Activated naive CD8-positive, alpha-beta T cell treated with anti-CD3 and anti-CD28 coated beads, Interleukin-2, amount 10 ng/mL, durations not matched to agents 7 days and 5 days (primary cell): ENCODE measurements around the gene MADD. TPM values are rescaled to one million over a fixed set of nuclear protein-coding genes. Genes with fewer than 3 reads are reported as not detected.
"Not testable (repeated sequence)": the region's sequence is repeated elsewhere in the genome, so short reads cannot be mapped to it uniquely, and the experiment has no call there.

ENCODE experiments used
- ATAC-seq: fragments of 150-1000 bp; cut with Tn5 transposase; one replicate; pipeline ENCODE4 v1.10.0; 2021; ENCODE audit warnings: low read depth, moderate library complexity
- POLR2A ChIA-PET: fragments of 350-600 bp; sonication (Branson Sonifier 250); formaldehyde crosslinking; loops from one replicate; lab custom pipeline; 2021; ENCODE audit warnings: antibody characterized with exemption; lab: Charles Lee
- DNase-seq: peaks from one replicate; pipeline ENCODE4 v3.0.0; 2021
- H3K27ac Mint-ChIP-seq: one replicate; pipeline ENCODE4 v1.8.0; 2022; ENCODE audit warnings: mild to moderate bottlenecking, mixed read lengths
- H3K27me3 Mint-ChIP-seq: one replicate; pipeline ENCODE4 v1.8.0; 2022; ENCODE audit warnings: mild to moderate bottlenecking, moderate library complexity, mixed read lengths
- H3K36me3 Mint-ChIP-seq: one replicate; pipeline ENCODE4 v1.8.0; 2021; ENCODE audit warnings: mild to moderate bottlenecking, mixed read lengths
- H3K4me1 Mint-ChIP-seq: one replicate; pipeline ENCODE4 v1.8.0; 2021; ENCODE audit warnings: mixed read lengths
- H3K4me3 Mint-ChIP-seq: one replicate; pipeline ENCODE4 v1.8.0; 2022; ENCODE audit warnings: mild to moderate bottlenecking, moderate library complexity, mixed read lengths
- H3K9me3 Mint-ChIP-seq: one replicate; pipeline ENCODE4 v1.8.0; 2021; ENCODE audit warnings: mixed read lengths
- total RNA-seq, 2 experiments: library from RNA; stranded (reverse); gene quantifications; one replicate each; pipeline ENCODE4 v1.2.3, GENCODE V29; 2021

MADD gene
- total RNA-seq, 2 experiments from 2014 or later, result 113 to 114 TPM

DNA sequence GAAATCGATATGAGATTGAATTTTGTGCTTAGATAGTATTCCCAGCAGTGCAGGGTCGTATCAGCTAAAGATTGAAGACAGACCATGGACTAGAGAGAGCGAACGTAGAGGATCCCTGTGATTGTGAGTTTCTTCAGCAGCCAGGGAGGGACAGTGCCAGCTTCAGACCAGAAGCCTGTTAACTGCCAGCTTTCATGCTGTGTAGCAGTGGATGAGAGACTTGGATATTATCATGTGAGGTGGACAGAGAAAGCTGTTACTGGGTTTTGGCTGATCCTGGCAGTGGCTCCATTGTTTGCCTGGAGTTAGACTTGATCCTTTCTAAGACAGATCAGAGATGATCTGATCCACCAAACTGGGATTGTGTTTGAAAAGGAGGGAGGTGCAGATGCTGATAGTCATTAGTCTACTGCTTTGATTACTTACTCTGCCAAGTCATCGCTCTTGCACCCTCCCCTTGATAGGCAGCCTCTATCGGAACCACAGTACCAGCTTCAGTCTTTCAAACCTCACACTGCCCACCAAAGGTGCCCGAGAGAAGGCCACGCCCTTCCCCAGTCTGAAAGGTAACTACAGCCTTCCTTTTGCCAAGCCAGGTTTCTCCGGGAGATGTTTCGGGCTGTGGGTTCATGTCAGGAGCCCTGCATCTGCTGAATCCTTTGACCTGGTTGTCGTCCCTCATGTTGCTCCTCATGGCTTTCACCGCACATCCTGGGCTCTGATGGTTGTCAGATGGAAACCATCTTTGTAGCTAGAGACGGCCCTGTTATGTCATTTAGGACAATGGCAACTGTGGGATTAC, 16.2 kb downstream of the MADD start:
- no peak for DNase-seq
- ATAC-seq, result no peak
- Mint-ChIP-seq H3K4me3 (no peak overlapping the region), H3K27ac (no peak overlapping the region), H3K36me3 (peaks cover 46% of the 10 kb centered on the region), H3K27me3 (no peaks in the 10 kb centered on the region), H3K9me3 (no peaks in the 10 kb centered on the region), H3K4me1 (peaks cover 1% of the 10 kb centered on the region)
- POLR2A ChIA-PET, result interaction anchor here (0.6 kb wide), 1 partner anchor 79 kb away, joined by 5 read pairs; no protein-coding TSS in a partner anchor

- no peak for DNase-seq
- Mint-ChIP-seq H3K27me3 (no peaks in the 10 kb centered on the region), H3K9me3 (no peaks in the 10 kb centered on the region), H3K4me1 (peaks cover 1% of the 10 kb centered on the region), H3K4me3 (no peak overlapping the region), H3K27ac (no peak overlapping the region), H3K36me3 (peaks cover 44% of the 10 kb centered on the region)
- ATAC-seq, result no peak
- POLR2A ChIA-PET, result no interaction called here
Measured at GRCh38 chr11:47288066-47288465, 18.1 kb downstream of the MADD start.

DNA sequence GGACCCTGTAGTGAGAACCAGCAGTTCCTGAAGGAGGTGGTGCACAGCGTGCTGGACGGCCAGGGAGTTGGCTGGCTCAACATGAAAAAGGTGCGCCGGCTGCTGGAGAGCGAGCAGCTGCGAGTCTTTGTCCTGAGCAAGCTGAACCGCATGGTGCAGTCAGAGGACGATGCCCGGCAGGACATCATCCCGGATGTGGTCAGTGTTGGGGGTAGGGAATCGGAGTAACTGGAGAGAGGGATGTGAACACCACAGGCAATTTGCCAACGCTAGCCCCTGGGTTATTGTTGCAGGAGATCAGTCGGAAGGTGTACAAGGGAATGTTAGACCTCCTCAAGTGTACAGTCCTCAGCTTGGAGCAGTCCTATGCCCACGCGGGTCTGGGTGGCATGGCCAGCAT, 19.9 kb downstream of the MADD start:
- Mint-ChIP-seq H3K4me3 (no peak overlapping the region), H3K4me1 (peaks cover 1% of the 10 kb centered on the region), H3K27ac (peak overlapping the region; percentile 47), H3K36me3 (peaks cover 38% of the 10 kb centered on the region), H3K9me3 (no peaks in the 10 kb centered on the region), H3K27me3 (no peaks in the 10 kb centered on the region)
- DNase-seq, result no peak
- POLR2A ChIA-PET, result no interaction called here
- no peak for ATAC-seq

- peaks cover 2% of the 10 kb centered on the region for H3K4me1 Mint-ChIP-seq
- no peak overlapping the region for H3K27ac Mint-ChIP-seq
- POLR2A ChIA-PET, result no interaction called here
- DNase-seq, result no peak
- peaks cover 6% of the 10 kb centered on the region for H3K9me3 Mint-ChIP-seq
- H3K27me3 Mint-ChIP-seq, result no peaks in the 10 kb centered on the region
- peaks cover 47% of the 10 kb centered on the region for H3K36me3 Mint-ChIP-seq
- H3K4me3 Mint-ChIP-seq, result no peak overlapping the region
- ATAC-seq, result no peak
Measured at GRCh38 chr11:47295385-47295784, 25.5 kb downstream of the MADD start.

GRCh38 chr11:47296045-47296444, 26.1 kb downstream of the MADD start:
- peaks cover 50% of the 10 kb centered on the region for H3K36me3 Mint-ChIP-seq
- H3K4me3 Mint-ChIP-seq, result no peak overlapping the region

DNA sequence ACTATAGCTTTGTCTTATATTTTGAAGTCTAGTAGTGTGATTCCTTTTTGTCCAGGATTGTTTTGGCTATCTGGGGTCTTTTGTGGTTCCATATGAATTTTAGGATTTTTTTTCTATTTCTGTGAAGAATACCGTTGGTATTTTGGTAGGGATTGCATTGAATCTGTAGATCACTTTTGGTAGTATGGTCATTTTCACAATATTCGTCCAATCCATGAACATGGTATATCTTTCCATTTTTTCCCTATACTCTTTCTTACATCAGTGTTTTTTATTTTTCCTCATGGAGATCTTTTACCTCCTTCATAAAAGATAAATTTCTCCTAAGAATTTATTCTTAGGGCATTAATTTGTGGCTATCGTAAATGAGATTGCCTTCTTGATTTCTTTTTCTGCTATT, 29.1 kb downstream of the MADD start:
- POLR2A ChIA-PET, result no interaction called here
- Mint-ChIP-seq H3K36me3 (peaks cover 71% of the 10 kb centered on the region), H3K27ac (no peak overlapping the region), H3K4me3 (no peak overlapping the region), H3K9me3 (peaks cover 11% of the 10 kb centered on the region), H3K4me1 (peaks cover 5% of the 10 kb centered on the region), H3K27me3 (no peaks in the 10 kb centered on the region)
- ATAC-seq (no peak), DNase-seq (no peak)

More at GRCh38 chr11:47296045-47296444, 26.1 kb downstream of the MADD start:
- Mint-ChIP-seq H3K27me3 (no peaks in the 10 kb centered on the region), H3K4me1 (peaks cover 2% of the 10 kb centered on the region), H3K9me3 (peaks cover 6% of the 10 kb centered on the region), H3K27ac (no peak overlapping the region)
- DNase-seq (no peak), ATAC-seq (no peak)
- POLR2A ChIA-PET, result no interaction called here

DNA sequence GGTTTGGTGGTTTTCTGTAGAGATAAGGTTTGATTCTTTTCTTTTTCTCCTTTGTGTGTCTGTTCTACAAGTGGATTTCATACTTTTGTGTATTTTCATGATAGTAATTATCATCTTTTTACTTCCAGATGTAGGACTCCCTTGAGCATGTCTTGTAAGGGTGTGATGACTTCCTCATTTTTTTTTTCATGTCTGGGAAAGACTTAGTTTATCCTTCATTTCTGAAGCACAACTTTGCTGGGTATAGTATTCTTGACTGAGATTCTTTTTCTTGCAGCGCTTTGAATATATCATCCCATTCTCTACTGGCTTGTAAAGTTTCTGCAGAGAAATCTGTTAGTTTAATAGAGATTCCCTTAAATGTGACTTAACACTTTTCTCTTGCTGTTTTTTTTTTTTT, 32.9 kb downstream of the MADD start:
- POLR2A ChIA-PET, result no interaction called here
- Mint-ChIP-seq H3K4me3 (no peak overlapping the region), H3K27me3 (no peaks in the 10 kb centered on the region), H3K36me3 (peaks cover 65% of the 10 kb centered on the region), H3K9me3 (peaks cover 11% of the 10 kb centered on the region), H3K27ac (no peak overlapping the region), H3K4me1 (peaks cover 7% of the 10 kb centered on the region)
- DNase-seq (no peak), ATAC-seq (no peak)

GRCh38 chr11:47305734-47306483, 36.0 kb downstream of the MADD start:
- Mint-ChIP-seq H3K27ac (no peak overlapping the region), H3K4me3 (no peak overlapping the region), H3K4me1 (peaks cover 6% of the 10 kb centered on the region), H3K27me3 (no peaks in the 10 kb centered on the region), H3K36me3 (peaks cover 48% of the 10 kb centered on the region), H3K9me3 (peaks cover 5% of the 10 kb centered on the region)
- DNase-seq (no peak), ATAC-seq (peak; percentile 18)
- POLR2A ChIA-PET, result no interaction called here

- Mint-ChIP-seq H3K27me3 (no peaks in the 10 kb centered on the region), H3K9me3 (peaks cover 5% of the 10 kb centered on the region), H3K4me1 (peaks cover 6% of the 10 kb centered on the region), H3K4me3 (no peak overlapping the region), H3K36me3 (peaks cover 45% of the 10 kb centered on the region), H3K27ac (no peak overlapping the region)
- DNase-seq (no peak), ATAC-seq (no peak)
- POLR2A ChIA-PET, result no interaction called here
Measured at GRCh38 chr11:47306484-47306844, 36.5 kb downstream of the MADD start.

DNA sequence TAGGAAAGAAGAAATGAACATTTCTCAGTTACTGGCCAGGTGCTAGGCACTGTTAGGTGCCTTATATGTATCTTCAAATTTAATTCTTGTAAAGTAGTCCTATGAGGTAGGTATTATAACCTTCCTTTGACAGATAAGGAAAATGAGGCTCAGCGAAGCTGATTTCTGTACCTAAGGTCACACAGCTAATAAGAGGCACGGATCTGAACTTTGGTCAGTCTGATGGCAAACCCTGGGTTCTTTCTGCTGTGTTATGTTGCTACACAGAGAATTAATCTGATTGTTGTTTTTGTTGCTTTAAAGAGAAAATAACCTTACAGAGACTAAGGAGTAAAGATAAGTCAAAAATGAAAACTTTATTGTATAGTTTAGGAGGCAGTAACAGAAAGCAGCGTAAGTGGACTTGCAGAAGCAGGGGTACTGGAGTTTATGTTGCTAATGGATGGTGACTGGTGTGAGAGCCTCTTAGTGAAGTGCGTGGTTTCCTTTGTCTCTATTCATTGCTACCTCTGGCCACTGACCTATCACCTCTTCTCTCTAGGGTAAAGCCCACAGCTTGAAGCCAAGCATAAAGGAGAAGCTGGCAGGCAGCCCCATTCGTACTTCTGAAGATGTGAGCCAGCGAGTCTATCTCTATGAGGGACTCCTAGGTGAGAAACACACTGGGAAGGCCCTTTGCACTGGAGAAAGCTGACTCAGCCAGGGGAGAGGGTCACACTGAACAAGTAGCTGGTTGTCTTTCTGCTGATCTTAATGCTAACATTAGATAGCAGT, 38.3 kb downstream of the MADD start:
- POLR2A ChIA-PET, result no interaction called here
- Mint-ChIP-seq H3K4me1 (peaks cover 2% of the 10 kb centered on the region), H3K36me3 (peaks cover 32% of the 10 kb centered on the region), H3K27ac (no peak overlapping the region), H3K9me3 (no peaks in the 10 kb centered on the region), H3K27me3 (no peaks in the 10 kb centered on the region), H3K4me3 (no peak overlapping the region)
- DNase-seq, result no peak
- ATAC-seq, result no peak

DNA sequence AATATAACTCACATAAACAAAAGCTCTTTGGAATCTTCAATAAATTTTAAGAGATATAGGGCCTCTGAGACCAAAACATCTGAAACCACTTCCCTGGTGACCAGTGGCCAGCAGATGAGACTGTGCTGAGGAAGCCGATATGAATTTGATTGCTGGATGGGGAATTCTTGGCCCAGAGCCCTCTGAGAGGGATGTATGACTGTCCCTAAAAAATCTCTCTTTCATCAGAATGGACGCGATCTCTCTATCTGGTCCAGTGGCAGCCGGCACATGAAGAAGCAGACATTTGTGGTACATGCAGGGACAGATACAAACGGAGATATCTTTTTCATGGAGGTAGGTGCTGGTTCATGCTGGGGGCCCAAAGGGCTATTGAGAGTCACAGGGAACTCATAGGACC, 45.1 kb downstream of the MADD start:
- DNase-seq, result no peak
- Mint-ChIP-seq H3K27me3 (no peaks in the 10 kb centered on the region), H3K9me3 (no peaks in the 10 kb centered on the region), H3K36me3 (peaks cover 29% of the 10 kb centered on the region), H3K4me1 (no peaks in the 10 kb centered on the region), H3K4me3 (no peak overlapping the region), H3K27ac (no peak overlapping the region)
- POLR2A ChIA-PET, result no interaction called here
- no peak for ATAC-seq

DNA sequence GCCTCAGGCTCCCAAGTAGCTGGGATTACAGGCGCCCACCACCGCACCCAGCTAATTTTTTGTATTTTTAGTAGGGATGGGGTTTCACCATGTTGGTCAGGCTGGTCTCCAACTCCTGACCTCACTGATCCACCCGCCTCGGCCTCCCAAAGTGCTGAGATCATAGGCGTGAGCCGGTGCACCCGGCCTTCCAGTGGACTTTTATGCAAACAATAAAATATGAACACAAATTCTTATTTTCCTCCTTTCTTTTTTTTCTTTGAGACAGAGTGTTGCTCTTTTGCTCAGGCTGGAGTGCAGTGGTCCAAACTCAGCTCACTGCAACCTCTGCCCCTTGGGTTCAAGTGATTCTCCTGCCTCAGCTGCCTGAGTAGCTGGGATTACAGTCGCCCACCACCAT, 46.6 kb downstream of the MADD start:
- DNase-seq, H3K9me3 Mint-ChIP-seq, H3K27ac Mint-ChIP-seq, ATAC-seq, H3K4me1 Mint-ChIP-seq, H3K27me3 Mint-ChIP-seq, H3K4me3 Mint-ChIP-seq: not testable (repeated sequence)
- POLR2A ChIA-PET, result interaction anchor here (0.7 kb wide), 1 partner anchor 16 kb away, joined by 4 read pairs; no protein-coding TSS in a partner anchor
- peaks cover 29% of the 10 kb centered on the region for H3K36me3 Mint-ChIP-seq

GRCh38 chr11:47317064-47317828, 47.3 kb downstream of the MADD start:
- Mint-ChIP-seq H3K4me3 (no peak overlapping the region), H3K27ac (no peak overlapping the region), H3K27me3 (no peaks in the 10 kb centered on the region), H3K9me3 (no peaks in the 10 kb centered on the region), H3K36me3 (peaks cover 29% of the 10 kb centered on the region), H3K4me1 (no peaks in the 10 kb centered on the region)
- DNase-seq, result no peak
- ATAC-seq, result no peak
- POLR2A ChIA-PET, result no interaction called here
